ENCODE measurements around the gene PIGB. TPM values are rescaled to one million over a fixed set of nuclear protein-coding genes. Genes with fewer than 3 reads are reported as not detected.
A peak's percentile ranks its signal among the peaks of the same experiment; 100 is the strongest.

The PIGB gene
- total RNA-seq, 1 experiment from 2014 or later = 5.2 TPM

GRCh38 chr15:55357774-55358173 lies 38.8 kb downstream of the PIGB start:
- no peak for TF ChIP-seq MAX (CRISPR knock-in tag; IDR thresholded peaks at IDR 0.05)
- TF ChIP-seq CBFB (CRISPR knock-in tag; IDR thresholded peaks at IDR 0.05; ENCODE audit: low read depth) = no peak
- DNase-seq (ENCODE audit: low spot score) (no peak), ATAC-seq (no peak)
- H3K27me3 Mint-ChIP-seq (ENCODE audit: low read depth) = no peaks in the 10 kb centered on the region
- peaks cover 35% of the 10 kb centered on the region for H3K4me1 Mint-ChIP-seq
- ChIA-PET POLR2A (interaction anchor here (0.6 kb wide), 1 partner anchor 44 kb away, joined by 6 read pairs; no protein-coding TSS in a partner anchor), CTCF (interaction anchor here (1.2 kb wide), 1 partner anchor 78 kb away, joined by 4 read pairs; no protein-coding TSS in a partner anchor)
- H3K36me3 Mint-ChIP-seq = no peaks in the 10 kb centered on the region
- no peak overlapping the region for H3K4me3 Mint-ChIP-seq
- no peak overlapping the region for H3K27ac Mint-ChIP-seq
- no peaks in the 10 kb centered on the region for H3K9me3 Mint-ChIP-seq

GRCh38 chr15:55358471-55358870 lies 39.4 kb downstream of the PIGB start:
- no peaks in the 10 kb centered on the region for H3K36me3 Mint-ChIP-seq
- no peak overlapping the region for H3K4me3 Mint-ChIP-seq
- H3K9me3 Mint-ChIP-seq = no peaks in the 10 kb centered on the region
- DNase-seq (ENCODE audit: low spot score) (no peak), ATAC-seq (no peak)
- no peak for TF ChIP-seq ATF6 (CRISPR knock-in tag; IDR thresholded peaks at IDR 0.05)
- no peak for TF ChIP-seq ZNF232 (CRISPR knock-in tag; IDR thresholded peaks at IDR 0.05)
- TF ChIP-seq ZNF138 (CRISPR knock-in tag; conservative IDR thresholded peaks at IDR 0.05) = no peak
- TF ChIP-seq SMAD4 (CRISPR knock-in tag; IDR thresholded peaks at IDR 0.05) = no peak
- no peak for TF ChIP-seq GRHL2 (CRISPR knock-in tag; IDR thresholded peaks at IDR 0.05; ENCODE audit: insufficient replicate concordance, severe bottlenecking)
- TF ChIP-seq E2F5 (CRISPR knock-in tag; IDR thresholded peaks at IDR 0.05) = no peak
- no peak for TF ChIP-seq MYBL2 (CRISPR knock-in tag; IDR thresholded peaks at IDR 0.05)
- no peak for TF ChIP-seq IRF2 (CRISPR knock-in tag; IDR thresholded peaks at IDR 0.05; ENCODE audit: borderline replicate concordance, low read depth)
- TF ChIP-seq ZBTB43 (CRISPR knock-in tag; IDR thresholded peaks at IDR 0.05) = no peak
- no peak for TF ChIP-seq FOXP1 (CRISPR knock-in tag; IDR thresholded peaks at IDR 0.05; ENCODE audit: borderline replicate concordance)
- H3K27ac Mint-ChIP-seq = no peak overlapping the region
- ChIA-PET CTCF (interaction anchor here (1.2 kb wide), 1 partner anchor 77 kb away, joined by 4 read pairs; no protein-coding TSS in a partner anchor), POLR2A (interaction anchor here (0.6 kb wide), 1 partner anchor 44 kb away, joined by 6 read pairs; no protein-coding TSS in a partner anchor)
- H3K27me3 Mint-ChIP-seq (ENCODE audit: low read depth) = no peaks in the 10 kb centered on the region
- peaks cover 28% of the 10 kb centered on the region for H3K4me1 Mint-ChIP-seq

- H3K27ac Mint-ChIP-seq = peak overlapping the region; percentile 35; the same call in 1 of the 2 replicates
- H3K4me1 Mint-ChIP-seq = peaks cover 14% of the 10 kb centered on the region
- CTCF ChIA-PET = no interaction called here
- no peaks in the 10 kb centered on the region for H3K9me3 Mint-ChIP-seq
- no peak for DNase-seq (ENCODE audit: low spot score)
- H3K4me3 Mint-ChIP-seq = no peak overlapping the region
- no peaks in the 10 kb centered on the region for H3K36me3 Mint-ChIP-seq
- POLR2A ChIA-PET = no interaction called here
- no peak for ATAC-seq
- no peaks in the 10 kb centered on the region for H3K27me3 Mint-ChIP-seq (ENCODE audit: low read depth)
- TF ChIP-seq USF2 (CRISPR knock-in tag; IDR thresholded peaks at IDR 0.05) = no peak
- TF ChIP-seq OVOL2 (CRISPR knock-in tag; IDR thresholded peaks at IDR 0.05; ENCODE audit: borderline replicate concordance) = no peak
- no peak for TF ChIP-seq ZMAT4 (CRISPR knock-in tag; IDR thresholded peaks at IDR 0.05)
- no peak for TF ChIP-seq ZNF263 (CRISPR knock-in tag; IDR thresholded peaks at IDR 0.05; ENCODE audit: low read depth)
- no peak for TF ChIP-seq ZNF138 (CRISPR knock-in tag; conservative IDR thresholded peaks at IDR 0.05)
- TF ChIP-seq RORB (CRISPR knock-in tag; IDR thresholded peaks at IDR 0.05) = no peak
- TF ChIP-seq ERG (CRISPR knock-in tag; IDR thresholded peaks at IDR 0.05) = no peak
- TF ChIP-seq CTCF (IDR thresholded peaks at IDR 0.05) = no peak
- no peak for TF ChIP-seq RELA (CRISPR knock-in tag; IDR thresholded peaks at IDR 0.05; ENCODE audit: borderline replicate concordance)
- TF ChIP-seq ZBTB21 (CRISPR knock-in tag; IDR thresholded peaks at IDR 0.05; ENCODE audit: borderline replicate concordance) = no peak
- no peak for TF ChIP-seq JUN (CRISPR knock-in tag; IDR thresholded peaks at IDR 0.05)
- no peak for TF ChIP-seq NR1H2 (CRISPR knock-in tag; IDR thresholded peaks at IDR 0.05)
Observed at GRCh38 chr15:55360256-55360655, 41.2 kb downstream of the PIGB start.

Data from WTC11 (cell line).